Transverse colon (tissue), 4 donors: Measurements from ENCODE around the gene ZNF778. TPM values are rescaled to one million over a fixed set of nuclear protein-coding genes. Genes with fewer than 3 reads are reported as not detected.
"Not testable (repeated sequence)": the region's sequence is repeated elsewhere in the genome, so short reads cannot be mapped to it uniquely, and the experiment has no call there.

Experiments
- DNase-seq: peaks from one replicate; pipeline ENCODE4 v3.0.0-alpha.2; 2019
- H3K27ac ChIP-seq, 4 donors: fragments of 200-600 bp; sonication (generic); 2 replicates each; pipeline ENCODE4 v1.5.1; 2016 to 2018; ENCODE audit warnings: inconsistent platforms in 4 of 4
- H3K27me3 ChIP-seq: fragments of 200-600 bp; sonication (generic); 2 replicates; pipeline ENCODE4 v1.5.1; 2017; ENCODE audit warnings: inconsistent platforms
- H3K36me3 ChIP-seq, 4 donors: fragments of 200-600 bp; sonication (generic); 2 replicates each; pipeline ENCODE4 v1.5.1; 2017 to 2019; ENCODE audit warnings: inconsistent platforms in 4 of 4
- H3K4me1 ChIP-seq, 4 donors: fragments of 200-600 bp; sonication (generic); 2 replicates each; pipeline ENCODE4 v1.5.1; 2017 to 2020; ENCODE audit warnings: inconsistent platforms in 4 of 4
- H3K4me3 ChIP-seq, 4 donors: fragments of 200-600 bp; sonication (generic); 1 replicate in 1 of 4; 2 replicates in 3 of 4; pipeline versions ENCODE4 v1.5.1 to v1.6.1; 2017 to 2019; ENCODE audit warnings: inconsistent platforms in 4 of 4
- H3K9me3 ChIP-seq, 2 donors: fragments of 200-600 bp; sonication (generic); 2 replicates each; pipeline ENCODE4 v1.5.1; 2017 to 2019; ENCODE audit warnings: inconsistent platforms in 2 of 2
- EP300 ChIP-seq: sonication (generic); formaldehyde crosslinking; IDR thresholded peaks from one replicate; pipeline ENCODE4 v1.6.1; 2017; ENCODE audit warnings: antibody characterized with exemption, low read depth
- POLR2A ChIP-seq: fragments of 450-650 bp; IDR thresholded peaks from one replicate; pipeline ENCODE4 v1.6.1; 2016; ENCODE audit warnings: antibody characterized with exemption, mild to moderate bottlenecking, moderate library complexity
- POLR2AphosphoS5 ChIP-seq, 3 donors: sonication (generic); formaldehyde crosslinking; IDR thresholded peaks; one replicate each; pipeline ENCODE4 v1.6.1; 2016; ENCODE audit warnings: antibody characterized with exemption in 3 of 3
- WGBS, 2 donors: methylation state at CpG; one replicate each; pipeline ENCODE4 v1.1.5; 2018; ENCODE audit warnings: low coverage in 1 of 2; 5-methylcytosine and 5-hydroxymethylcytosine counted together
- in situ Hi-C, 4 donors: fragments of 200-750 bp; cut with MboI; loops; one replicate each; pipeline versions ENCODE4 v1.15.0 to v1.15.1; 2017; ENCODE audit warnings: low sequenced_read_pairs in 3 of 4, low pct_ligation_motif_present in 1 of 4, low pct_unique_long_range_greater_than_20kb in 1 of 4
- intact Hi-C: fragments of 100-400 bp; cut with DNase I; formaldehyde crosslinking; loops from one replicate; pipeline ENCODE4 v1.15.1; 2023; ENCODE audit warnings: low total_unique reads
- total RNA-seq, 4 donors: library from RNA; depleted of rRNA; stranded (reverse); fragments of >200 nt; gene quantifications; one replicate each; pipeline ENCODE4 v1.1.0, GENCODE V29; 2016
- TF ChIP-seq, protein P1 (sequence below), 5 experiments: fragments of 200-600 bp in 3 of 5; fragments of 450-650 bp in 2 of 5; sonication (generic) in 3 of 5; IDR thresholded peaks; 1 replicate in 2 of 5; 2 replicates in 3 of 5; pipeline ENCODE4 v1.5.1; 2016 to 2017; ENCODE audit warnings: antibody characterized with exemption in 5 of 5, inconsistent platforms in 3 of 5, mild to moderate bottlenecking in 2 of 5, moderate library complexity in 1 of 5

Gene ZNF778
- total RNA-seq, 4 donors from 2014 or later = 9.3 to 89.0 (median 13.4) TPM

GRCh38 chr16:89187032-89187769, 30.3 kb upstream of the ZNF778 start:
- no peak for DNase-seq
- no peaks in the 10 kb centered on the region for H3K9me3 ChIP-seq
- peaks cover 0 to 7% (median 4%) of the 10 kb centered on the region in 4 donors for H3K4me1 ChIP-seq
- H3K36me3 ChIP-seq = no peaks in the 10 kb centered on the region
- TF ChIP-seq POLR2AphosphoS5 (IDR thresholded peaks at IDR 0.05) (no peak), POLR2A (no peak)
- TF ChIP-seq, protein P1, sequence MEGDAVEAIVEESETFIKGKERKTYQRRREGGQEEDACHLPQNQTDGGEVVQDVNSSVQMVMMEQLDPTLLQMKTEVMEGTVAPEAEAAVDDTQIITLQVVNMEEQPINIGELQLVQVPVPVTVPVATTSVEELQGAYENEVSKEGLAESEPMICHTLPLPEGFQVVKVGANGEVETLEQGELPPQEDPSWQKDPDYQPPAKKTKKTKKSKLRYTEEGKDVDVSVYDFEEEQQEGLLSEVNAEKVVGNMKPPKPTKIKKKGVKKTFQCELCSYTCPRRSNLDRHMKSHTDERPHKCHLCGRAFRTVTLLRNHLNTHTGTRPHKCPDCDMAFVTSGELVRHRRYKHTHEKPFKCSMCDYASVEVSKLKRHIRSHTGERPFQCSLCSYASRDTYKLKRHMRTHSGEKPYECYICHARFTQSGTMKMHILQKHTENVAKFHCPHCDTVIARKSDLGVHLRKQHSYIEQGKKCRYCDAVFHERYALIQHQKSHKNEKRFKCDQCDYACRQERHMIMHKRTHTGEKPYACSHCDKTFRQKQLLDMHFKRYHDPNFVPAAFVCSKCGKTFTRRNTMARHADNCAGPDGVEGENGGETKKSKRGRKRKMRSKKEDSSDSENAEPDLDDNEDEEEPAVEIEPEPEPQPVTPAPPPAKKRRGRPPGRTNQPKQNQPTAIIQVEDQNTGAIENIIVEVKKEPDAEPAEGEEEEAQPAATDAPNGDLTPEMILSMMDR (IDR thresholded peaks at IDR 0.05) = no peak
- intact Hi-C loops = no loop called here
- no peak overlapping the region for H3K27ac ChIP-seq
- H3K27me3 ChIP-seq = peaks cover 23% of the 10 kb centered on the region
- WGBS, 2 donors = 54% methylated on average over 19 of the region's 19 CpGs; no CpG with 5 or more reads in 1 of the 2 donors
- H3K4me3 ChIP-seq = no peak overlapping the region
- in situ Hi-C loops = no loop called here

DNA sequence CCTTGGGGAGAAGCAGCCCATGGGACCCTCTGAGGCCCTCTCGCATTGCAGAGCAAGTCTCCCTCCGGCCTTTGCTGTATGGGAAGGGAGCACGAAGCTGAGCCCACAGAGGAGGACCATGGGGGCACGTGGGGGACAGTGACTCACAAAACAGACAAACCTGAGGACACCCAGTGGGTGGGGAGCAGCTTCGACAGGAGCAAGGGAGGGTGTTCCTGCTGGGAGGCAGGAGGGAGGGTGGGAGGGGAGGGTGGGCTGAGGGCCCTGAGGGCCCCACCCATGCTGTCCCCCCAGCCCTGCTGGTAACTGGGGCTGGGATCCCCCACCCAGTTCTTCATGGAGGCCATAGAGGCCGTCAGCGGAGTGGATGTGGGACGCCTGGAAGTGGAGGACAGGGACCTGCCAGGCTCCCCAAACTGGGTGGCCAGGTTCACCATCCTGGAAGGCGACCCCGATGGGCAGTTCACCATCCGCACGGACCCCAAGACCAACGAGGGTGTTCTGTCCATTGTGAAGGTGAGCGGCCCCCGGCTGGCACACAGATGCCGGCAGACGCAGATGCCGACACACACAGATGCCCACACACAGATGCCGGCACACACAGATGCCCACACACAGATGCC, 29.6 kb upstream of the ZNF778 start:
- Histone ChIP-seq H3K9me3 (no peaks in the 10 kb centered on the region), H3K27me3 (peaks cover 21% of the 10 kb centered on the region), H3K27ac (no peak overlapping the region), H3K36me3 (no peaks in the 10 kb centered on the region), H3K4me3 (no peak overlapping the region), H3K4me1 (peaks cover 0 to 9% (median 5%) of the 10 kb centered on the region in 4 donors)
- no peak for TF ChIP-seq EP300
- no peak for TF ChIP-seq POLR2A
- no peak for TF ChIP-seq POLR2AphosphoS5 (IDR thresholded peaks at IDR 0.05)
- TF ChIP-seq, protein P1 (IDR thresholded peaks at IDR 0.05) = no peak
- DNase-seq = no peak
- 64% methylated on average over 19 of the region's 19 CpGs; no CpG with 5 or more reads in 1 of the 2 donors for WGBS, 2 donors
- in situ Hi-C loops = no loop called here
- intact Hi-C loops = no loop called here

DNA sequence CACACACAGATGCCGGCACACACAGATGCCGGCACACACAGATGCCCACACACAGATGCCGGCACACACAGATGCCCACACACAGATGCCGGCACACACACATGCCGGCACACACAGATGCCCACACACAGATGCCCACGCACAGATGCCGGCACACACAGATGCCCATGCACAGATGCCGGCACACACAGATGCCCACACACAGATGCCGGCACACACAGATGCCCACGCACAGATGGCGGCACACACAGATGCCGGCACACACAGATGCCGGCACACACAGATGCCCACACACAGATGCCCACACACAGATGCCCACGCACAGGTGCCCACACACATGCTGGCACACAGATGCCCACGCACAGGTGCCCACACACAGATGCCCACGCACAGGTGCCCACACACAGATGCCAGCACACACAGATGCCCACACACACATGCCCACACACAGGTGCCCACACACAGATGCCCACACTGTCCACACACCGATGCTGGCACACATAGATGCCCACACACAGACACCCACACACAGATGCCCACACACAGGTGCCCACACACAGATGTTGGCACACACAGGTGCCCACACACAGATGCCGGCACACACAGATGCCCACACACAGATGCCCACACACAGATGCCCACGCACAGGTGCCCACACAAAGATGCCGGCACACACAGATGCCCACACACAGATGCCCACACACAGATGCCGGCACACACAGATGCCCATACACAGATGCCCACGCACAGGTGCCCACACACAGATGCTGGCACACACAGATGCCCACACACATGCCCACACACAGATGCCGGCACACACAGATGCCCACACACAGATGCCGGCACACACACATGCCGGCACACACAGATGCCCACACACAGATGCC, 28.8 kb upstream of the ZNF778 start:
- in situ Hi-C loops, H3K4me3 ChIP-seq, H3K9me3 ChIP-seq, DNase-seq, intact Hi-C loops, H3K36me3 ChIP-seq, H3K4me1 ChIP-seq, H3K27ac ChIP-seq: not testable (repeated sequence)
- peaks cover 15% of the 10 kb centered on the region for H3K27me3 ChIP-seq
- WGBS, 2 donors = 40 to 86% methylated on average over 1 to 23 of the region's 25 CpGs

DNA sequence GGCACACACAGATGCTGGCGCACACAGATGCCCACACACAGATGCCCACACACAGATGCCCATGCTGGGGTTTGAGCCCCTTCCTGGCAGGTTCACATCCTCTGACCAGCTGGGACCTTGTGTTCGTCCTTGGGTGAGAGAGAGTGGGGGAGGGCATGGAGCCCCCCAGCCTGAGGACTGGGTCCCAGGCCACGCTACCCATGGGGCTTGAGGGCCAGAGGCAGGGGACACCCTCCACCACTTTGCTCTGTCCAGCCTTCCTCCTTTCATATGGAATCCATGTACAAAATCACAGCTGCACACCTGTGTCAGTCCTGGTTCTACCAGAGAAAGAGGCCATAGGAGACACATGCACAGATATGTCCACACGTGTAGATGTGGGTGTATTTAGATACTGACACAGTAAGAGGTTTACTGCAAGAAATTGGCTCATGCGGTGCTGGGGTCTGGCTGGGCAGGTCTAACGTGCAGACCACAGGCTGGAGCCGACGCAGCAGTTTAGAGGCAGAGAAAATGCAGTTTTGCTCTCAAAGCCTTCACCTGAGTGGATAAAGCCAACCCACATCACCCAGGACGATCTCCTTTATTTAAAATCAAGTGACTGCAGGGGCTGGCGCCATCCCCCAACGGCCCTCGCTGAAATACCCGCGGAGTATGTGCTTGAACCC, 28.0 kb upstream of the ZNF778 start:
- Histone ChIP-seq H3K9me3 (no peaks in the 10 kb centered on the region), H3K27ac (no peak overlapping the region), H3K4me3 (no peak overlapping the region), H3K36me3 (no peaks in the 10 kb centered on the region), H3K4me1 (peaks cover 0 to 9% (median 5%) of the 10 kb centered on the region in 4 donors), H3K27me3 (peaks cover 13% of the 10 kb centered on the region)
- TF ChIP-seq POLR2A (no peak), EP300 (no peak), POLR2AphosphoS5 (IDR thresholded peaks at IDR 0.05) (no peak)
- TF ChIP-seq, protein P1 (IDR thresholded peaks at IDR 0.05) = no peak
- no peak for DNase-seq
- in situ Hi-C loops = no loop called here
- intact Hi-C loops = no loop called here
- 46 to 56% methylated on average over 11 to 14 of the region's 14 CpGs for WGBS, 2 donors
